B cell (primary cell): Measurements from ENCODE around the gene NTRK2. TPM values are rescaled to one million over a fixed set of nuclear protein-coding genes. Genes with fewer than 3 reads are reported as not detected.

ENCODE experiments used
- ATAC-seq: fragments of 200-7000 bp; cut with Tn5 transposase; one replicate; pipeline ENCODE4 v1.10.0; 2021; ENCODE audit warnings: low read depth, mild to moderate bottlenecking, moderate number of reproducible peaks, moderate library complexity
- CTCF ChIA-PET: fragments of 350-600 bp; sonication (Branson Sonifier 250); formaldehyde crosslinking; loops from one replicate; lab custom pipeline; 2021; ENCODE audit warnings: antibody characterized with exemption, inconsistent platforms; lab: Charles Lee
- POLR2A ChIA-PET: fragments of 350-600 bp; sonication (Branson Sonifier 250); formaldehyde crosslinking; loops from one replicate; lab custom pipeline; 2021; ENCODE audit warnings: antibody characterized with exemption; lab: Charles Lee
- DNase-seq: peaks from one replicate; pipeline ENCODE4 v3.0.0; 2013
- H2AFZ ChIP-seq: 2 replicates; pipeline ENCODE4 v1.6.1; 2012; ENCODE audit warnings: mild to moderate bottlenecking, low read depth, low read length; ENCODE audit not compliant: insufficient read depth, poor library complexity, severe bottlenecking
- H3K27ac ChIP-seq, 2 donors: 1 replicate in 1 of 2; 2 replicates in 1 of 2; pipeline ENCODE4 v1.5.1; 2012 to 2013; ENCODE audit warnings: low read length in 2 of 2, mild to moderate bottlenecking in 2 of 2, moderate library complexity in 1 of 2
- H3K27me3 ChIP-seq, 4 experiments: fragments of 200-600 bp in 1 of 4; sonication (generic) in 1 of 4; replicated peaks in 1 of 4; 1 replicate in 2 of 4; 2 replicates in 2 of 4; pipeline versions ENCODE4 v1.6.1 to v1.7.0; 2013 to 2016; ENCODE audit warnings: low read length in 3 of 4, mild to moderate bottlenecking in 2 of 4, mixed read lengths in 1 of 4, moderate library complexity in 1 of 4; ENCODE audit not compliant: insufficient read depth in 4 of 4, control insufficient read depth in 3 of 4; ENCODE audit errors: control extremely low read depth in 1 of 4
- H3K36me3 ChIP-seq, 2 experiments: replicated peaks in 1 of 2; 1 replicate in 1 of 2; 2 replicates in 1 of 2; pipeline versions ENCODE4 v1.6.1 to v1.7.1; 2013; ENCODE audit warnings: low read length in 1 of 2; ENCODE audit not compliant: insufficient read depth in 2 of 2, control insufficient read depth in 1 of 2; ENCODE audit errors: control extremely low read depth in 1 of 2, extremely low read depth in 1 of 2
- H3K4me1 ChIP-seq, 2 donors: fragments of 200-600 bp in 1 of 2; sonication (generic) in 1 of 2; 1 replicate in 1 of 2; 2 replicates in 1 of 2; pipeline versions ENCODE4 v1.5.1 to v1.6.1; 2013 to 2017; ENCODE audit warnings: low read length in 2 of 2; ENCODE audit not compliant: control insufficient read depth in 2 of 2, insufficient read depth in 2 of 2
- H3K4me2 ChIP-seq: replicated peaks from 2 replicates; pipeline ENCODE3; 2012; ENCODE audit warnings: mild to moderate bottlenecking, low read depth, low read length; ENCODE audit not compliant: poor library complexity, severe bottlenecking
- H3K4me3 ChIP-seq, 5 experiments: fragments of 200-600 bp in 1 of 5; sonication (generic) in 1 of 5; 1 replicate in 3 of 5; 2 replicates in 2 of 5; pipeline versions ENCODE4 v1.5.1 to v1.7.0; 2011 to 2016; ENCODE audit warnings: low read length in 4 of 5, mild to moderate bottlenecking in 4 of 5, low read depth in 2 of 5, control low read depth in 1 of 5, moderate library complexity in 1 of 5; ENCODE audit not compliant: insufficient read depth in 1 of 5; ENCODE audit errors: control extremely low read depth in 1 of 5, extremely low read depth in 1 of 5
- H3K79me2 ChIP-seq: fragments of 200-600 bp; sonication (generic); one replicate; pipeline ENCODE4 v1.6.0; 2016; ENCODE audit warnings: low read length; ENCODE audit not compliant: control insufficient read depth, insufficient read depth
- H3K9ac ChIP-seq: fragments of 200-600 bp; sonication (generic); 2 replicates; pipeline ENCODE4 v1.6.1; 2017; ENCODE audit warnings: mild to moderate bottlenecking, low read length, moderate library complexity
- H3K9me3 ChIP-seq, 3 donors: one replicate each; pipeline versions ENCODE4 v1.6.1 to v1.7.1; 2013; ENCODE audit warnings: low read length in 2 of 3; ENCODE audit not compliant: control insufficient read depth in 2 of 3, insufficient read depth in 1 of 3; ENCODE audit errors: control extremely low read depth in 1 of 3
- H4K20me1 ChIP-seq: 2 replicates; pipeline ENCODE4 v1.6.0; 2012; ENCODE audit warnings: mild to moderate bottlenecking, low read length; ENCODE audit not compliant: insufficient read depth, control insufficient read depth, poor library complexity, severe bottlenecking
- H3K27ac Mint-ChIP-seq: one replicate; pipeline ENCODE4 v1.8.0; 2021; ENCODE audit warnings: mixed read lengths
- H3K27me3 Mint-ChIP-seq: one replicate; pipeline ENCODE4 v1.8.0; 2021; ENCODE audit warnings: mixed read lengths
- H3K4me1 Mint-ChIP-seq: one replicate; pipeline ENCODE4 v1.8.0; 2021; ENCODE audit warnings: mixed read lengths
- H3K4me3 Mint-ChIP-seq: one replicate; pipeline ENCODE4 v1.8.0; 2021; ENCODE audit warnings: mixed read lengths
- H3K9me3 Mint-ChIP-seq: one replicate; pipeline ENCODE4 v1.8.0; 2022; ENCODE audit warnings: mixed read lengths; ENCODE audit not compliant: insufficient read depth
- CTCF ChIP-seq: fragments of 200-600 bp; IDR thresholded peaks from one replicate; pipeline ENCODE4 v1.8.0; 2022; ENCODE audit warnings: antibody characterized with exemption, mild to moderate bottlenecking
- EZH2 ChIP-seq: IDR thresholded peaks from 2 replicates; pipeline ENCODE4 v1.6.1; 2012; ENCODE audit warnings: borderline replicate concordance, low read depth, mild to moderate bottlenecking, moderate library complexity, low read length; ENCODE audit not compliant: insufficient read depth, poor library complexity, severe bottlenecking
- WGBS: methylation state at CpG from one replicate; pipeline ENCODE4 v1.1.5; 2013; ENCODE audit warnings: missing lambda C conversion rate; ENCODE audit not compliant: insufficient coverage; 5-methylcytosine and 5-hydroxymethylcytosine counted together
- intact Hi-C: fragments of 100-400 bp; cut with micrococcal nuclease; formaldehyde crosslinking; loops from one replicate; pipeline ENCODE4 v1.10.0; 2022
- polyA plus RNA-seq: library from polyadenylated mRNA; depleted of rRNA; stranded (reverse); fragments of >200 nt; gene quantifications from 2 replicates; pipeline ENCODE4 v1.2.3, GENCODE V29; 2012
- total RNA-seq, 2 donors: library from RNA; stranded (reverse); fragments of 120-200 nt in 1 of 2; gene quantifications; 1 replicate in 1 of 2; 2 replicates in 1 of 2; pipeline versions ENCODE4 v1.2.3 to v1.2.4, GENCODE V29; 2013 to 2022

NTRK2 gene
- total and polyA plus RNA-seq, 2 donors (not counting 1 experiment from before 2014, with no cell fraction given), result 0.03 to 0.10 TPM

- H3K4me3 Mint-ChIP-seq, result no peak overlapping the region
- H3K9me3 Mint-ChIP-seq, result no peaks in the 10 kb centered on the region
- H3K4me2 ChIP-seq, result no peak overlapping the region
- WGBS, result 87% methylated on average over 4 of the region's 4 CpGs
- no peaks in the 10 kb centered on the region for H3K27me3 ChIP-seq
- H3K9ac ChIP-seq, result no peak overlapping the region
- no peaks in the 10 kb centered on the region for H3K27me3 Mint-ChIP-seq
- DNase-seq (no peak), ATAC-seq (no peak)
- H3K4me1 ChIP-seq, result no peaks in the 10 kb centered on the region
- no peak overlapping the region for H2AFZ ChIP-seq
- ChIA-PET POLR2A (no interaction called here), CTCF (interaction anchor here (0.9 kb wide), 1 partner anchor 221 kb away, joined by 3 read pairs; no protein-coding TSS in a partner anchor)
- no peaks in the 10 kb centered on the region for H3K4me1 Mint-ChIP-seq
- H3K4me3 ChIP-seq, result no peak overlapping the region
- TF ChIP-seq CTCF, result no peak
- no peak for TF ChIP-seq EZH2
- no peaks in the 10 kb centered on the region for H4K20me1 ChIP-seq
- intact Hi-C loops, result no loop called here
- H3K27ac ChIP-seq, result no peak overlapping the region
- H3K36me3 ChIP-seq, result no peaks in the 10 kb centered on the region
- H3K27ac Mint-ChIP-seq, result no peak overlapping the region
- no peaks in the 10 kb centered on the region for H3K9me3 ChIP-seq
- H3K79me2 ChIP-seq, result no peaks in the 10 kb centered on the region
Observed at GRCh38 chr9:85054017-85054416, 384.5 kb downstream of the NTRK2 start.

GRCh38 chr9:85055506-85056202 is 386.1 kb downstream of the NTRK2 start:
- POLR2A ChIA-PET, result no interaction called here
- H4K20me1 ChIP-seq, result no peaks in the 10 kb centered on the region
- H3K4me1 ChIP-seq, result no peaks in the 10 kb centered on the region
- no peak for DNase-seq
- Mint-ChIP-seq H3K4me3 (no peak overlapping the region), H3K4me1 (no peaks in the 10 kb centered on the region), H3K9me3 (no peaks in the 10 kb centered on the region), H3K27me3 (no peaks in the 10 kb centered on the region), H3K27ac (no peak overlapping the region)
- H3K79me2 ChIP-seq, result no peaks in the 10 kb centered on the region
- H3K9me3 ChIP-seq, result no peaks in the 10 kb centered on the region
- no peak overlapping the region for H3K4me3 ChIP-seq
- H3K36me3 ChIP-seq, result no peaks in the 10 kb centered on the region
- no peak for ATAC-seq
- no peak overlapping the region for H3K4me2 ChIP-seq
- TF ChIP-seq EZH2 (no peak), CTCF (no peak)
- no CpG with 5 or more reads among the region's 2 CpGs for WGBS
- no peak overlapping the region for H3K9ac ChIP-seq
- no peaks in the 10 kb centered on the region for H3K27me3 ChIP-seq
- CTCF ChIA-PET, result no interaction called here
- H3K27ac ChIP-seq, result no peak overlapping the region
- intact Hi-C loops, result no loop called here
- no peak overlapping the region for H2AFZ ChIP-seq
